ENCODE data around the gene GALNT4. TPM values are rescaled to one million over a fixed set of nuclear protein-coding genes. Genes with fewer than 3 reads are reported as not detected.
A peak's percentile ranks its signal among the peaks of the same experiment; 100 is the strongest.

The GALNT4 gene
- total and polyA plus RNA-seq, 2 donors (not counting 1 experiment from before 2014, with no cell fraction given): 9.1 to 16.0 TPM

- no peak overlapping the region for H2AFZ ChIP-seq (ENCODE audit: low read length)
- H3K27me3 ChIP-seq (ENCODE audit: control insufficient read depth, insufficient read depth, low read length): no peaks in the 10 kb centered on the region
- H3K4me3 ChIP-seq (replicated peaks in 1 of 4; ENCODE audit: control extremely low read depth in 1 of 4, insufficient read depth in 1 of 4, low read depth in 3 of 4, low read length in 4 of 4): no peak overlapping the region
- no peak overlapping the region for H3K9ac ChIP-seq (ENCODE audit: insufficient read depth, low read length)
- peaks cover 3% of the 10 kb centered on the region for H3K4me1 ChIP-seq (ENCODE audit: control insufficient read depth, extremely low read depth, insufficient read depth, low read length)
- no peak overlapping the region for H3K27ac ChIP-seq (ENCODE audit: insufficient read depth, low read length)
- H3K4me2 ChIP-seq (ENCODE audit: extremely low read depth, insufficient read depth, low read length): no peak overlapping the region
- DNase-seq (ENCODE audit: low read depth in 2 of 2): no peak
- no peaks in the 10 kb centered on the region for H3K9me3 ChIP-seq (ENCODE audit: control insufficient read depth, insufficient read depth, low read depth, low read length)
- no peaks in the 10 kb centered on the region for H3K36me3 ChIP-seq (ENCODE audit: control insufficient read depth, insufficient read depth, low read length)
- no peaks in the 10 kb centered on the region for H4K20me1 ChIP-seq (ENCODE audit: control insufficient read depth, extremely low read depth, insufficient read depth, low read length)
- H3K79me2 ChIP-seq (ENCODE audit: control insufficient read depth, insufficient read depth, low read length): no peaks in the 10 kb centered on the region
- TF ChIP-seq CTCF (conservative IDR thresholded peaks at IDR 0.05 in 1 of 2, IDR thresholded peaks at IDR 0.05 in 1 of 2; ENCODE audit: low read depth in 1 of 2, low read length in 2 of 2) (no peak), EZH2 (IDR thresholded peaks at IDR 0.05; ENCODE audit: low read length, missing control alignments) (no peak)
Observed at GRCh38 chr12:89499857-89500256, 24.7 kb downstream of the GALNT4 start.

DNA sequence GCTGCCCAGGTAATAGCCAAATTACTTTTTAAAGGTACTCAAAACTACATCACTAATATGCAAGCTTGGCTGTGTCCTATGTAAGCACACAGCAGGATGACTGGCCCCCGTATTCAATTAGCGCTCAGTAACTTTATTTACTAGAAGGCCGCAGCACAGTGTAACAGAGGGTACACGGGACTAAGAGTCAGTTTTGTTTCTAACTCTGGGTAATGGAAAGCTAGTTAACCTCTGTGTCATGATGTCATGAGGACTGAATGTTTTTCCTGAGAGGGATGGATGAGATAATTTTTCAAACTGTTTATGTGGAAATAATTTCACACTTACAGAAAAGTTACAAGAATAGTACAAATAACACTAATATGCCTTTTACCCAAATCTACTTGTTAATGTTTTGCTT lies 27.1 kb downstream of the GALNT4 start:
- no peak overlapping the region for H2AFZ ChIP-seq (ENCODE audit: low read length)
- TF ChIP-seq EZH2 (IDR thresholded peaks at IDR 0.05; ENCODE audit: low read length, missing control alignments) (no peak), CTCF (conservative IDR thresholded peaks at IDR 0.05 in 1 of 2, IDR thresholded peaks at IDR 0.05 in 1 of 2; ENCODE audit: low read depth in 1 of 2, low read length in 2 of 2) (no peak)
- H3K4me2 ChIP-seq (ENCODE audit: extremely low read depth, insufficient read depth, low read length): no peak overlapping the region
- no peaks in the 10 kb centered on the region for H3K27me3 ChIP-seq (ENCODE audit: control insufficient read depth, insufficient read depth, low read length)
- H3K27ac ChIP-seq (ENCODE audit: insufficient read depth, low read length): no peak overlapping the region
- H3K4me3 ChIP-seq (replicated peaks in 1 of 4; ENCODE audit: control extremely low read depth in 1 of 4, insufficient read depth in 1 of 4, low read depth in 3 of 4, low read length in 4 of 4): no peak overlapping the region
- H3K9me3 ChIP-seq (ENCODE audit: control insufficient read depth, insufficient read depth, low read depth, low read length): no peaks in the 10 kb centered on the region
- H3K4me1 ChIP-seq (ENCODE audit: control insufficient read depth, extremely low read depth, insufficient read depth, low read length): peaks cover 3% of the 10 kb centered on the region
- peak in 1 of 2 donors; percentile 29 for DNase-seq (ENCODE audit: low read depth in 2 of 2)
- H3K79me2 ChIP-seq (ENCODE audit: control insufficient read depth, insufficient read depth, low read length): no peaks in the 10 kb centered on the region
- no peaks in the 10 kb centered on the region for H3K36me3 ChIP-seq (ENCODE audit: control insufficient read depth, insufficient read depth, low read length)
- no peaks in the 10 kb centered on the region for H4K20me1 ChIP-seq (ENCODE audit: control insufficient read depth, extremely low read depth, insufficient read depth, low read length)
- H3K9ac ChIP-seq (ENCODE audit: insufficient read depth, low read length): no peak overlapping the region

DNA sequence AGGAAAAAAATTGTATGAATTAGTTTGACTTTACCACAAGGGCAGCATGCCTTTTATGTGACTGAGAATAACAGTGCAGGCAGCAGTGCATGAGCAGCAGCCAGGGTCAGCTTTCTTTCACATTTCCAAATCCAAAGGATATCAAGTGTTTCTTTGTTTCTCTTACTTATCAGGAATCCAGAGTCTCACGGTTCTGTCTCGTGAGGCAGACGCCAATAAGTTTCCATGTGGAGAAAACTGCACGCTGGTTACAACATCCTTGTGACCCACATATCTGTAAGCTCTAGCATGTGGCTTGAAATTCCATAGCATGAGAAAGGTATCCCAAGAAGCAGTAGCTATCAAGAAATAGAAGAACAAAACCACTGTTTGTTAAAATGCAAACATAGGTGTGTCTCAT lies 27.6 kb downstream of the GALNT4 start:
- Histone ChIP-seq H3K36me3 (ENCODE audit: control insufficient read depth, insufficient read depth, low read length) (no peaks in the 10 kb centered on the region), H3K9ac (ENCODE audit: insufficient read depth, low read length) (no peak overlapping the region), H4K20me1 (ENCODE audit: control insufficient read depth, extremely low read depth, insufficient read depth, low read length) (no peaks in the 10 kb centered on the region), H3K27me3 (ENCODE audit: control insufficient read depth, insufficient read depth, low read length) (no peaks in the 10 kb centered on the region), H3K9me3 (ENCODE audit: control insufficient read depth, insufficient read depth, low read depth, low read length) (no peaks in the 10 kb centered on the region), H3K27ac (ENCODE audit: insufficient read depth, low read length) (no peak overlapping the region), H3K79me2 (ENCODE audit: control insufficient read depth, insufficient read depth, low read length) (no peaks in the 10 kb centered on the region), H3K4me1 (ENCODE audit: control insufficient read depth, extremely low read depth, insufficient read depth, low read length) (peaks cover 3% of the 10 kb centered on the region), H3K4me2 (ENCODE audit: extremely low read depth, insufficient read depth, low read length) (no peak overlapping the region), H3K4me3 (replicated peaks in 1 of 4; ENCODE audit: control extremely low read depth in 1 of 4, insufficient read depth in 1 of 4, low read depth in 3 of 4, low read length in 4 of 4) (no peak overlapping the region), H2AFZ (ENCODE audit: low read length) (no peak overlapping the region)
- no peak for TF ChIP-seq CTCF (conservative IDR thresholded peaks at IDR 0.05 in 1 of 2, IDR thresholded peaks at IDR 0.05 in 1 of 2; ENCODE audit: low read depth in 1 of 2, low read length in 2 of 2)
- no peak for TF ChIP-seq EZH2 (IDR thresholded peaks at IDR 0.05; ENCODE audit: low read length, missing control alignments)
- DNase-seq (ENCODE audit: low read depth in 2 of 2): no peak
